ENCODE results near the gene CELA2A. TPM values are rescaled to one million over a fixed set of nuclear protein-coding genes. Genes with fewer than 3 reads are reported as not detected.
"Not testable (repeated sequence)": the region's sequence is repeated elsewhere in the genome, so short reads cannot be mapped to it uniquely, and the experiment has no call there.

Gene CELA2A
- total RNA-seq, 1 donor from 2014 or later, result not detected

GRCh38 chr1:15510611-15511405 lies 54.3 kb downstream of the CELA2A start:
- peaks cover 4% of the 10 kb centered on the region for H3K4me1 ChIP-seq
- intact Hi-C loops (cut with DNase I), result no loop called here
- H3K36me3 ChIP-seq, result peaks cover 14% of the 10 kb centered on the region
- no peaks in the 10 kb centered on the region for H3K9me3 ChIP-seq
- TF ChIP-seq CTCF (IDR thresholded peaks at IDR 0.05), result no peak
- H3K4me3 ChIP-seq, result no peak overlapping the region
- H3K27me3 ChIP-seq, result no peaks in the 10 kb centered on the region
- DNase-seq (no peak), ATAC-seq (no peak)
- no peak overlapping the region for H3K27ac ChIP-seq

- ATAC-seq (no peak), DNase-seq (no peak)
- Histone ChIP-seq H3K9me3 (no peaks in the 10 kb centered on the region), H3K36me3 (peaks cover 25% of the 10 kb centered on the region), H3K27ac (no peak overlapping the region), H3K27me3 (no peaks in the 10 kb centered on the region), H3K4me1 (peaks cover 4% of the 10 kb centered on the region), H3K4me3 (no peak overlapping the region)
- intact Hi-C loops (cut with DNase I), result no loop called here
- no peak for TF ChIP-seq CTCF (IDR thresholded peaks at IDR 0.05)
Observed at GRCh38 chr1:15513192-15513591, 56.7 kb downstream of the CELA2A start.

GRCh38 chr1:15513919-15514318 lies 57.4 kb downstream of the CELA2A start:
- no peak overlapping the region for H3K27ac ChIP-seq
- H3K27me3 ChIP-seq, result no peaks in the 10 kb centered on the region
- DNase-seq (no peak), ATAC-seq (no peak)
- intact Hi-C loops (cut with DNase I), result no loop called here
- TF ChIP-seq CTCF (IDR thresholded peaks at IDR 0.05), result no peak
- H3K36me3 ChIP-seq, result peaks cover 25% of the 10 kb centered on the region
- no peaks in the 10 kb centered on the region for H3K9me3 ChIP-seq
- peaks cover 4% of the 10 kb centered on the region for H3K4me1 ChIP-seq
- H3K4me3 ChIP-seq, result no peak overlapping the region

- intact Hi-C loops (cut with DNase I); H3K4me3 ChIP-seq; H3K27ac ChIP-seq; H3K27me3 ChIP-seq; H3K4me1 ChIP-seq; H3K9me3 ChIP-seq; DNase-seq; ATAC-seq: not testable (repeated sequence)
- H3K36me3 ChIP-seq, result peaks cover 25% of the 10 kb centered on the region
Observed at GRCh38 chr1:15514557-15514956, 58.0 kb downstream of the CELA2A start.

- Histone ChIP-seq H3K27me3 (no peaks in the 10 kb centered on the region), H3K36me3 (peaks cover 25% of the 10 kb centered on the region), H3K4me1 (peaks cover 4% of the 10 kb centered on the region), H3K4me3 (no peak overlapping the region), H3K9me3 (no peaks in the 10 kb centered on the region), H3K27ac (no peak overlapping the region)
- no peak for DNase-seq
- no peak for ATAC-seq
- no peak for TF ChIP-seq CTCF (IDR thresholded peaks at IDR 0.05)
- intact Hi-C loops (cut with DNase I), result no loop called here
Observed at GRCh38 chr1:15515022-15515663, 58.6 kb downstream of the CELA2A start.

GRCh38 chr1:15519625-15520024 lies 63.1 kb downstream of the CELA2A start:
- Histone ChIP-seq H3K9me3 (no peaks in the 10 kb centered on the region), H3K4me3 (no peak overlapping the region), H3K36me3 (peaks cover 17% of the 10 kb centered on the region), H3K27ac (no peak overlapping the region), H3K27me3 (no peaks in the 10 kb centered on the region), H3K4me1 (peaks cover 12% of the 10 kb centered on the region)
- intact Hi-C loops (cut with DNase I), result no loop called here
- TF ChIP-seq CTCF (IDR thresholded peaks at IDR 0.05), result no peak
- DNase-seq, result no peak
- no peak for ATAC-seq

- H3K27ac ChIP-seq; H3K4me3 ChIP-seq; DNase-seq; ATAC-seq; H3K27me3 ChIP-seq; H3K9me3 ChIP-seq; intact Hi-C loops (cut with DNase I): not testable (repeated sequence)
- H3K36me3 ChIP-seq, result peaks cover 17% of the 10 kb centered on the region
- H3K4me1 ChIP-seq, result peaks cover 18% of the 10 kb centered on the region
Observed at GRCh38 chr1:15521206-15521906, 64.8 kb downstream of the CELA2A start.
